Measurements from ENCODE around the gene KPNA6.

GRCh38 chr1:32200226-32201010 is 92.6 kb downstream of the KPNA6 start, which contains the start of gene CCDC28B:
- TF ChIP-seq CTCF (IDR thresholded peaks at IDR 0.05; ENCODE audit: extremely low read depth in 1 of 2, insufficient read depth in 1 of 2, low read depth in 1 of 2, low read length in 2 of 2) (no peak), MYC (IDR thresholded peaks at IDR 0.05; ENCODE audit: low read depth, low read length) (no peak), EZH2 (IDR thresholded peaks at IDR 0.05; ENCODE audit: borderline replicate concordance, low read depth, low read length, severe bottlenecking) (no peak)

Measured in endothelial cell of umbilical vein (primary cell).